Activated B cell treated with CpG ODN at 0.5 μM for 24 hours (primary cell): ENCODE results near the gene MBD5. TPM values are rescaled to one million over a fixed set of nuclear protein-coding genes. Genes with fewer than 3 reads are reported as not detected.

Source experiments
- ATAC-seq: fragments of 200-7000 bp; cut with Tn5 transposase; one replicate; pipeline ENCODE4 v1.10.0; 2021; ENCODE audit warnings: low read depth, mild to moderate bottlenecking, moderate library complexity
- CTCF ChIA-PET: fragments of 350-600 bp; sonication (Branson Sonifier 250); formaldehyde crosslinking; loops from one replicate; lab custom pipeline; 2021; ENCODE audit warnings: antibody characterized with exemption; lab: Charles Lee
- POLR2A ChIA-PET: fragments of 350-600 bp; sonication (Branson Sonifier 250); formaldehyde crosslinking; loops from one replicate; lab custom pipeline; 2021; ENCODE audit warnings: antibody characterized with exemption; lab: Charles Lee
- DNase-seq: peaks from one replicate; pipeline ENCODE4 v3.0.0; 2022
- H3K27ac Mint-ChIP-seq: one replicate; pipeline ENCODE4 v1.8.0; 2020; ENCODE audit warnings: mixed read lengths
- H3K27me3 Mint-ChIP-seq: one replicate; pipeline ENCODE4 v1.8.0; 2021; ENCODE audit warnings: mixed read lengths
- H3K36me3 Mint-ChIP-seq: one replicate; pipeline ENCODE4 v1.8.0; 2021; ENCODE audit warnings: low read depth, mixed read lengths
- H3K4me1 Mint-ChIP-seq: one replicate; pipeline ENCODE4 v1.8.0; 2021; ENCODE audit warnings: mixed read lengths
- H3K4me3 Mint-ChIP-seq: one replicate; pipeline ENCODE4 v1.8.0; 2020; ENCODE audit warnings: mild to moderate bottlenecking, mixed read lengths
- H3K9me3 Mint-ChIP-seq: one replicate; pipeline ENCODE4 v1.8.0; 2020; ENCODE audit warnings: mixed read lengths
- intact Hi-C: fragments of 100-400 bp; cut with micrococcal nuclease; formaldehyde crosslinking; loops from one replicate; pipeline ENCODE4 v1.15.1; 2024
- total RNA-seq: library from RNA; stranded (reverse); gene quantifications from 2 replicates; pipeline ENCODE4 v1.2.3, GENCODE V29; 2022
- TF ChIP-seq, protein P1 (sequence below): fragments of 200-600 bp; IDR thresholded peaks from one replicate; pipeline ENCODE4 v1.8.0; 2022; ENCODE audit warnings: antibody characterized with exemption, mild to moderate bottlenecking

Gene MBD5
- total RNA-seq, 1 donor from 2014 or later = 55.7 TPM

DNA sequence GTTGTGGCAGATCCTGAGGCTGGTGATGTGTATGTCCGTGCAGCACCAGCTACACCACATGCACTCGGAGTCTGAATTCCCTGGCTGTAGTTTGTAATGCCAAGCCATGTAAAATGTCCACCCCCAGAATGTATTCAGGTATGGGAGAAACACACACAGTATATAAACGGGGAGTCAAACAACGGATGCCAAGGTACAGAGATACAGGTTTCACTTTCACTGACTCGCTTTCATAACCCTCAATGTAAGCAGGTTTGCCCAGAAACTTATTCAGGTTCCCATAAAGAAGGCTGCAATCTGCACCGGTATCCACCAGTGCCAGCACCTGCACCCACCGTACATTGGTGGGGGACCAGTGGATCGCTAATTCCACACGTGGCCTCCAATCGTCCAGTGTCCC is 237.2 kb downstream of the MBD5 start:
- H3K27ac Mint-ChIP-seq = no peak overlapping the region
- intact Hi-C loops = no loop called here
- H3K9me3 Mint-ChIP-seq = peaks cover 34% of the 10 kb centered on the region
- H3K4me3 Mint-ChIP-seq = no peak overlapping the region
- DNase-seq (no peak), ATAC-seq (no peak)
- H3K27me3 Mint-ChIP-seq = no peaks in the 10 kb centered on the region
- TF ChIP-seq, protein P1, sequence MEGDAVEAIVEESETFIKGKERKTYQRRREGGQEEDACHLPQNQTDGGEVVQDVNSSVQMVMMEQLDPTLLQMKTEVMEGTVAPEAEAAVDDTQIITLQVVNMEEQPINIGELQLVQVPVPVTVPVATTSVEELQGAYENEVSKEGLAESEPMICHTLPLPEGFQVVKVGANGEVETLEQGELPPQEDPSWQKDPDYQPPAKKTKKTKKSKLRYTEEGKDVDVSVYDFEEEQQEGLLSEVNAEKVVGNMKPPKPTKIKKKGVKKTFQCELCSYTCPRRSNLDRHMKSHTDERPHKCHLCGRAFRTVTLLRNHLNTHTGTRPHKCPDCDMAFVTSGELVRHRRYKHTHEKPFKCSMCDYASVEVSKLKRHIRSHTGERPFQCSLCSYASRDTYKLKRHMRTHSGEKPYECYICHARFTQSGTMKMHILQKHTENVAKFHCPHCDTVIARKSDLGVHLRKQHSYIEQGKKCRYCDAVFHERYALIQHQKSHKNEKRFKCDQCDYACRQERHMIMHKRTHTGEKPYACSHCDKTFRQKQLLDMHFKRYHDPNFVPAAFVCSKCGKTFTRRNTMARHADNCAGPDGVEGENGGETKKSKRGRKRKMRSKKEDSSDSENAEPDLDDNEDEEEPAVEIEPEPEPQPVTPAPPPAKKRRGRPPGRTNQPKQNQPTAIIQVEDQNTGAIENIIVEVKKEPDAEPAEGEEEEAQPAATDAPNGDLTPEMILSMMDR = no peak
- CTCF ChIA-PET = no interaction called here
- no peaks in the 10 kb centered on the region for H3K4me1 Mint-ChIP-seq
- peaks cover 54% of the 10 kb centered on the region for H3K36me3 Mint-ChIP-seq
- POLR2A ChIA-PET = no interaction called here

DNA sequence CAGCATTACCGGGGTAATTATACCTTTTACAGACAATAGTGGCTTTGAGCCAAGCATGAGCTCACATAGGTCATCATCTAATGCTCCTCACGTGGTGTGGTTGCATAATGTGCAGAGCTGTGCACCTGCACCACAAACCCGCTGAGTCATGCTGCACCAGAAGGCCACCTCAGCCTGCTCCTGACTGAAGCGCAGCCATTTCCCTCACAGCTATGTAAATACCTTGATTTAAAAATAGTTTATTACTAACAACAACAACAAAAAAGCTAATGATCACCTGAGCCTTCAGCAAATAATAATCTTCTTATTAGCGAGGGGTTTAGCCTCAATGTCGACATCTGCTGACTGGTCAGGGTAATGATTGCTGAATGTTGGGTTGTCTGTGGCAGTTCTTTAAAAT is 238.8 kb downstream of the MBD5 start:
- ChIA-PET POLR2A (no interaction called here), CTCF (no interaction called here)
- DNase-seq (no peak), ATAC-seq (no peak)
- Mint-ChIP-seq H3K27me3 (no peaks in the 10 kb centered on the region), H3K4me1 (no peaks in the 10 kb centered on the region), H3K4me3 (no peak overlapping the region), H3K36me3 (peaks cover 39% of the 10 kb centered on the region), H3K9me3 (peaks cover 26% of the 10 kb centered on the region), H3K27ac (no peak overlapping the region)
- TF ChIP-seq, protein P1 = no peak
- intact Hi-C loops = no loop called here

DNA sequence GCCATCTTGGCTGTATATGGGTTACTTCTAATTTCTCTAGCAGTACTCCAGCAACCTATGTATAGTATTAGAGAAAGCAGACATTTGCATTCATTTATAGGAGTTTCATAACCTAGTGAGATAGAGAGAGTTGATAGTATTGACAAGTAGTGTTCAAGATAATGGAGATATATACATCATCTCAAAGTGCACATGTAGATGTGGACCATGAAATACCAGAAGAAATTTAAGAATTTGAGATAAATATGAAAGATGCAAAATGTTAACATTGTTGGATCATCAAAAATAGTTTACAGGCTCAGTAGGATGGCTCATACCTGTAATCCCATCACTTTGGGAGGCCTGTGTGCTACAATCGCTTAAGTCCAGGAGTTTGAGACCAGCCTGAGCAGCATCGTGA is 243.0 kb downstream of the MBD5 start:
- ChIA-PET CTCF (no interaction called here), POLR2A (no interaction called here)
- Mint-ChIP-seq H3K27me3 (no peaks in the 10 kb centered on the region), H3K4me1 (no peaks in the 10 kb centered on the region), H3K27ac (no peak overlapping the region), H3K36me3 (peaks cover 17% of the 10 kb centered on the region), H3K4me3 (no peak overlapping the region), H3K9me3 (peaks cover 14% of the 10 kb centered on the region)
- ATAC-seq (no peak), DNase-seq (no peak)
- TF ChIP-seq, protein P1 = no peak
- intact Hi-C loops = no loop called here

DNA sequence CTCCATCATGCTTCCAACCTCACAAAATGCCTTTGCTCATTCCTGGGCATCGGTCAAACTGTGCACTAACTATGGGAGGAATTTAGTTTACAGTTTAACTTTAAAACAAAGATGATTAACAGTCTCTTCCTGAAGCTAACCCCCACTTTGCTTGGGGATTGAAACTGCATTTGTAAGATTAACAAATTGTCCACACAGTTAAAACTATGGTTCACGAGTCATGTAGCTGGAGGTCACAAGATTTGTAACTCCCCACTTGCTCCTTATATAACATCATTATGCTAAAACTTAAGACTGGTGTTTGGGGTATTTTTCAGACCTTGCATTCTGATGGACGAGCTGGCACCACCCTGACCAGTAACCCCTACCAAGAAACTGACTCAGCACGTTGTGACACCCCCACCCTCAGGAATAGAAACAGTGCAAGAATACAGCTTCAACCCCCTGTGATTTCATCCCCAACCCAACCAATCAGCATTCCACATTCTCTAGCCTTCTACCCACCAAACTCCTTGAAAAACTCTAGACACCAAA is 252.3 kb downstream of the MBD5 start:
- peaks cover 12% of the 10 kb centered on the region for H3K36me3 Mint-ChIP-seq

DNA sequence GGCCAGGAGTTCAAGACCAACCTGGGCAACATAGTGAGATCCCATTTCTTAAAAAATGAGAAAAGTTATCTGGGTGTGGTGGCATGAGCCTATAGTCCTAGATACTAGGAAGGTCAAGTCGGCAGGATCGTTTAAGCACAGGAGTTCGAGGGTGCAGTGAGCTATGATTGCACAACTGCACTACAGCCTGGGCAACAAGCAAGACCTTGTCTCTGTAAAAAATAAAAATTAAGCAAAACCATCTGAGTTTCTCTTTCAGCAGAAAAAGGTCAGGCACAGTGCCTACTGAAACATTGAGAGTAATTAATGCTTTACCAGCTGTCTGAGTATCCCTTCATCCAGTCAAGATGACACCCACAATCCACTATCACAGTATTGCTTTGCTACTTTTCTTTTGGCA is 258.3 kb downstream of the MBD5 start:
- DNase-seq (no peak), ATAC-seq (no peak)
- Mint-ChIP-seq H3K9me3 (no peaks in the 10 kb centered on the region), H3K27ac (no peak overlapping the region), H3K4me3 (no peak overlapping the region), H3K4me1 (peaks cover 6% of the 10 kb centered on the region), H3K27me3 (no peaks in the 10 kb centered on the region), H3K36me3 (peaks cover 7% of the 10 kb centered on the region)
- ChIA-PET CTCF (no interaction called here), POLR2A (interaction anchor here (0.6 kb wide), 1 partner anchor 34 kb away, joined by 4 read pairs; no protein-coding TSS in a partner anchor)
- intact Hi-C loops = no loop called here
- TF ChIP-seq, protein P1 = no peak

More for the DNA sequence above, 252.3 kb downstream of the MBD5 start:
- CTCF ChIA-PET = no interaction called here
- DNase-seq = no peak
- Mint-ChIP-seq H3K27me3 (no peaks in the 10 kb centered on the region), H3K4me3 (no peak overlapping the region), H3K27ac (no peak overlapping the region), H3K9me3 (no peaks in the 10 kb centered on the region), H3K4me1 (no peaks in the 10 kb centered on the region)
- TF ChIP-seq, protein P1 = no peak
- POLR2A ChIA-PET = no interaction called here
- ATAC-seq = no peak
- intact Hi-C loops = no loop called here
